GM23338 (cell line): ENCODE results near the gene PACS2. TPM values are rescaled to one million over a fixed set of nuclear protein-coding genes. Genes with fewer than 3 reads are reported as not detected.

Source experiments
- ATAC-seq: fragments of 200-7000 bp; cut with Tn5 transposase; 3 replicates; pipeline ENCODE4 v1.9.1; 2020
- DNase-seq: peaks from one replicate; pipeline ENCODE4 v3.0.0-alpha.2; 2015; ENCODE audit warnings: low spot score
- H2AFZ ChIP-seq: fragments of 200-600 bp; sonication (generic); 2 replicates; pipeline ENCODE4 v1.8.0; 2016; ENCODE audit warnings: antibody characterized with exemption, mild to moderate bottlenecking, moderate library complexity
- H3F3A ChIP-seq: fragments of 200-600 bp; sonication (generic); replicated peaks from 2 replicates; pipeline ENCODE4 v1.8.0; 2017; ENCODE audit warnings: antibody characterized with exemption, mixed run types, low read depth
- H3K27ac ChIP-seq: fragments of 200-600 bp; sonication (generic); 2 replicates; pipeline ENCODE4 v1.6.1; 2016; ENCODE audit warnings: low read depth
- H3K27me3 ChIP-seq: fragments of 200-600 bp; sonication (generic); 2 replicates; pipeline ENCODE4 v1.8.0; 2016; ENCODE audit warnings: mild to moderate bottlenecking, mixed run types, moderate library complexity; ENCODE audit not compliant: insufficient read depth
- H3K36me3 ChIP-seq: fragments of 200-600 bp; sonication (generic); 2 replicates; pipeline ENCODE4 v1.8.0; 2016; ENCODE audit warnings: mild to moderate bottlenecking; ENCODE audit not compliant: insufficient read depth
- H3K4me1 ChIP-seq: fragments of 200-600 bp; sonication (generic); 2 replicates; pipeline ENCODE4 v1.8.0; 2016; ENCODE audit warnings: mild to moderate bottlenecking, moderate library complexity; ENCODE audit not compliant: insufficient read depth
- H3K4me2 ChIP-seq: fragments of 200-600 bp; sonication (generic); 2 replicates; pipeline ENCODE4 v1.7.1; 2017; ENCODE audit warnings: mixed run types
- H3K4me3 ChIP-seq: fragments of 200-600 bp; sonication (generic); 2 replicates; pipeline ENCODE4 v1.6.1; 2016; ENCODE audit warnings: mixed run types
- H3K79me2 ChIP-seq: fragments of 200-600 bp; sonication (generic); replicated peaks from 2 replicates; pipeline ENCODE4 v1.8.0; 2017; ENCODE audit warnings: mild to moderate bottlenecking; ENCODE audit not compliant: insufficient read depth
- H3K9me2 ChIP-seq: fragments of 200-600 bp; sonication (generic); 2 replicates; pipeline ENCODE4 v1.8.0; 2017; ENCODE audit not compliant: insufficient read depth
- H4K20me1 ChIP-seq: fragments of 200-600 bp; sonication (generic); replicated peaks from 2 replicates; pipeline ENCODE4 v1.8.0; 2017; ENCODE audit warnings: mild to moderate bottlenecking; ENCODE audit not compliant: insufficient read depth
- H3K27ac Mint-ChIP-seq: 2 replicates; pipeline ENCODE4 v1.8.0; 2020; ENCODE audit warnings: inconsistent platforms, mild to moderate bottlenecking, moderate library complexity, mixed read lengths
- H3K27me3 Mint-ChIP-seq: 3 replicates; pipeline ENCODE4 v1.8.0; 2022; ENCODE audit warnings: low read depth, mild to moderate bottlenecking, moderate library complexity, mixed read lengths, inconsistent platforms; ENCODE audit not compliant: insufficient read depth, poor library complexity
- H3K36me3 Mint-ChIP-seq: 3 replicates; pipeline ENCODE4 v1.8.0; 2021; ENCODE audit warnings: low read depth, mild to moderate bottlenecking, inconsistent platforms, moderate library complexity, mixed read lengths
- H3K4me1 Mint-ChIP-seq: 3 replicates; pipeline ENCODE4 v1.8.0; 2020; ENCODE audit warnings: mild to moderate bottlenecking, inconsistent platforms, mixed read lengths
- H3K4me3 Mint-ChIP-seq: 3 replicates; pipeline ENCODE4 v1.8.0; 2021; ENCODE audit warnings: moderate library complexity, mild to moderate bottlenecking, inconsistent platforms, mixed read lengths
- H3K9me3 Mint-ChIP-seq: 3 replicates; pipeline ENCODE4 v1.8.0; 2020; ENCODE audit warnings: moderate library complexity, mild to moderate bottlenecking, inconsistent platforms, mixed read lengths
- JUNB ChIP-seq: IDR thresholded peaks from one replicate; pipeline ENCODE4 v1.6.1; 2016; ENCODE audit warnings: antibody characterized with exemption; ENCODE audit not compliant: unreplicated experiment
- NANOG ChIP-seq: IDR thresholded peaks from 2 replicates; pipeline ENCODE4 v1.6.1; 2016; ENCODE audit warnings: antibody characterized with exemption, borderline replicate concordance
- polyA plus RNA-seq: library from polyadenylated mRNA; unstranded; fragments of >200 nt; fragmentation: Nextera tagmentation; extraction: Ambion mirVana; gene quantifications from 2 replicates; pipeline ENCODE4 v1.2.1, GENCODE V29; 2016
- total RNA-seq: library from RNA; depleted of rRNA; stranded (reverse); fragments of >200 nt; shearing (Covaris generic); gene quantifications from 2 replicates; pipeline ENCODE4 v1.2.3, GENCODE V29; 2014
- TF ChIP-seq, protein P1 (sequence below): IDR thresholded peaks from 2 replicates; pipeline ENCODE4 v1.6.1; 2016; ENCODE audit warnings: antibody characterized with exemption
- TF ChIP-seq, protein P2 (sequence below): IDR thresholded peaks from one replicate; pipeline ENCODE4 v1.6.1; 2018; ENCODE audit warnings: antibody characterized with exemption; ENCODE audit not compliant: unreplicated experiment

Gene PACS2
- total and polyA plus RNA-seq, 2 experiments from 2014 or later, result 22.5 to 79.0 TPM

DNA sequence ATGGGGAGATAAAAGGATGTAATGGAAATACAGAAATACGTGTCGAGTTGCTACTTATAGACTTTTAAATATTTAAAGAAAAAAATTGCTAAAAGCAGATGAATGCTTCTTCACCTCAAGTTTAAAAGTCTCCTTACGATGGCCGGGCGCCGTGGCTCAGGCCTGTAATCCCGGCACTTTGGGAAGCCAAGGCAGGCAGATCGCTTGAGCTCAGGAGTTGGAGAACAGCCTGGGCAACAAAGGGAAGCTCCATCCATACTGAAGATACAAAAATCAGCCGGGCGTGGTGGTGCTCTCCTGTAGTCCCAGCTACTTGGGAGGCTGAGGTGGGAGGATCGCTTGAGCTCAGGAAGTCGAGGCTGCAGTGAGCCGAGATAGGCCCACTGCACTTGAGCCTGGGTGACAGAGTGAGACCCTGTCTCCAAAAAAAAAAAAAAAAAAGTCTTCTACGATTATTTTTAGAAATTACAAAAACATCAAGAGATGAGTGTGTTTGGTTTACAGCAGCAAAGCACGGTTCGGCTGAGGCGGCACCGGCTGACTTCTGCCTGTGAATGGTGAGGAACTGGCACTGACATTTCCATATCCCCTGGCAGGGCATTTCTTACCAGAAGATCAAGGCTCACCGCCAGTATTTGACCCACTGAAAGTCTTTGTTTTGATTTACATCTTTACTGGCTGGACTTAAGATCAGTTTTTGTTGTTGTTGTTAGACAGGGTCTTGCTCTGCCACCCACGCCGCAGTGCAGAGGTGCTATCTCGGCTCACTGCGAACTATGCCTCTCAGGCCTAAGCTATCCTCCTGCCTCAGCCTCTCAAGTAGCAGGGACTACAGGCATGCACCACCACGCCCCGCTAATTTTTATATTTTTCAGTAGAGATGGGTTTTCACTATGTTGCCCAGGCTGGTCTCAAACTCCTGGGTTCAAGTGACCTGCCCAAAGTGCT lies 101.2 kb downstream of the PACS2 start:
- H3K4me1 ChIP-seq, result peaks cover 16% of the 10 kb centered on the region; the same call in 1 of the 2 replicates
- peaks cover 7% of the 10 kb centered on the region; the same call in 2 of the 3 replicates for H3K36me3 Mint-ChIP-seq
- no peaks in the 10 kb centered on the region for H3K36me3 ChIP-seq
- peak overlapping the region; percentile 73 for H2AFZ ChIP-seq
- peaks cover 10% of the 10 kb centered on the region for H3K79me2 ChIP-seq
- H3K4me2 ChIP-seq, result peak overlapping the region; percentile 88
- H3K4me3 Mint-ChIP-seq, result peak overlapping the region; percentile 74
- ATAC-seq, result no peak
- H3K27ac ChIP-seq, result no peak overlapping the region
- 0 out of 3 replicates have a peak, but pooled peaks cover 2% of the 10 kb centered on the region for H3K9me3 Mint-ChIP-seq
- DNase-seq, result no peak
- peaks cover 10% of the 10 kb centered on the region for H3K4me1 Mint-ChIP-seq
- peaks cover 12% of the 10 kb centered on the region; the same call in 1 of the 2 replicates for H3F3A ChIP-seq
- H3K27me3 ChIP-seq, result peaks cover 36% of the 10 kb centered on the region
- H3K27ac Mint-ChIP-seq, result no peak overlapping the region
- peak overlapping the region; percentile 68 for H3K4me3 ChIP-seq
- no peaks in the 10 kb centered on the region for H4K20me1 ChIP-seq
- H3K27me3 Mint-ChIP-seq, result peaks cover 43% of the 10 kb centered on the region
- no peaks in the 10 kb centered on the region for H3K9me2 ChIP-seq
- TF ChIP-seq NANOG, result no peak
- TF ChIP-seq, protein P1, sequence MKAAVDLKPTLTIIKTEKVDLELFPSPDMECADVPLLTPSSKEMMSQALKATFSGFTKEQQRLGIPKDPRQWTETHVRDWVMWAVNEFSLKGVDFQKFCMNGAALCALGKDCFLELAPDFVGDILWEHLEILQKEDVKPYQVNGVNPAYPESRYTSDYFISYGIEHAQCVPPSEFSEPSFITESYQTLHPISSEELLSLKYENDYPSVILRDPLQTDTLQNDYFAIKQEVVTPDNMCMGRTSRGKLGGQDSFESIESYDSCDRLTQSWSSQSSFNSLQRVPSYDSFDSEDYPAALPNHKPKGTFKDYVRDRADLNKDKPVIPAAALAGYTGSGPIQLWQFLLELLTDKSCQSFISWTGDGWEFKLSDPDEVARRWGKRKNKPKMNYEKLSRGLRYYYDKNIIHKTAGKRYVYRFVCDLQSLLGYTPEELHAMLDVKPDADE, result no peak
- TF ChIP-seq, protein P2, sequence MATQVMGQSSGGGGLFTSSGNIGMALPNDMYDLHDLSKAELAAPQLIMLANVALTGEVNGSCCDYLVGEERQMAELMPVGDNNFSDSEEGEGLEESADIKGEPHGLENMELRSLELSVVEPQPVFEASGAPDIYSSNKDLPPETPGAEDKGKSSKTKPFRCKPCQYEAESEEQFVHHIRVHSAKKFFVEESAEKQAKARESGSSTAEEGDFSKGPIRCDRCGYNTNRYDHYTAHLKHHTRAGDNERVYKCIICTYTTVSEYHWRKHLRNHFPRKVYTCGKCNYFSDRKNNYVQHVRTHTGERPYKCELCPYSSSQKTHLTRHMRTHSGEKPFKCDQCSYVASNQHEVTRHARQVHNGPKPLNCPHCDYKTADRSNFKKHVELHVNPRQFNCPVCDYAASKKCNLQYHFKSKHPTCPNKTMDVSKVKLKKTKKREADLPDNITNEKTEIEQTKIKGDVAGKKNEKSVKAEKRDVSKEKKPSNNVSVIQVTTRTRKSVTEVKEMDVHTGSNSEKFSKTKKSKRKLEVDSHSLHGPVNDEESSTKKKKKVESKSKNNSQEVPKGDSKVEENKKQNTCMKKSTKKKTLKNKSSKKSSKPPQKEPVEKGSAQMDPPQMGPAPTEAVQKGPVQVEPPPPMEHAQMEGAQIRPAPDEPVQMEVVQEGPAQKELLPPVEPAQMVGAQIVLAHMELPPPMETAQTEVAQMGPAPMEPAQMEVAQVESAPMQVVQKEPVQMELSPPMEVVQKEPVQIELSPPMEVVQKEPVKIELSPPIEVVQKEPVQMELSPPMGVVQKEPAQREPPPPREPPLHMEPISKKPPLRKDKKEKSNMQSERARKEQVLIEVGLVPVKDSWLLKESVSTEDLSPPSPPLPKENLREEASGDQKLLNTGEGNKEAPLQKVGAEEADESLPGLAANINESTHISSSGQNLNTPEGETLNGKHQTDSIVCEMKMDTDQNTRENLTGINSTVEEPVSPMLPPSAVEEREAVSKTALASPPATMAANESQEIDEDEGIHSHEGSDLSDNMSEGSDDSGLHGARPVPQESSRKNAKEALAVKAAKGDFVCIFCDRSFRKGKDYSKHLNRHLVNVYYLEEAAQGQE, result no peak

DNA sequence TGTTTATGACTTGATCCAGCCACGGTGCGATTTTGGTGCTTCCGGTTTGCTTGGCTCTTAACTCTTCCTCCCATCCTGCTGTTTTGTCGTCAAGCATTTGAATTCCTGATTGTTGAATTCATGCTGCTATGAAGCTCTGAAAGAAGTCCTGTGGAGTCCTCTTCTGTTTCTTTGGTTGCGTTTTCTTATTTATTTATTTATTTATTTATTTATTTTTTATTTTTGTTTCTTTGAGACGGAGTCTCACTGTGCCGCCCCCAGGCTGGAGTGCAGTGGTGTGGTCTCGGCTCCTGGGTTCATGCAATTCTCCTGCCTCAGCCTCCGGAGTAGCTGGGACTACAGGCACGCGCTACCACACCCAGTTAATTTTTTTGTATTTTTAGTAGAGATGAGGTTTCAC lies 102.1 kb downstream of the PACS2 start:
- ATAC-seq, result no peak
- Histone ChIP-seq H4K20me1 (no peaks in the 10 kb centered on the region; the same call in 1 of the 2 replicates), H3K79me2 (peaks cover 19% of the 10 kb centered on the region), H3K27ac (no peak overlapping the region), H3K9me2 (no peaks in the 10 kb centered on the region), H3K4me2 (no peak overlapping the region), H3K4me3 (no peak overlapping the region), H2AFZ (no peak overlapping the region), H3F3A (peaks cover 12% of the 10 kb centered on the region; the same call in 1 of the 2 replicates), H3K4me1 (peaks cover 23% of the 10 kb centered on the region; the same call in 1 of the 2 replicates), H3K27me3 (peaks cover 29% of the 10 kb centered on the region), H3K36me3 (no peaks in the 10 kb centered on the region)
- peaks cover 10% of the 10 kb centered on the region for H3K4me1 Mint-ChIP-seq
- TF ChIP-seq JUNB, result no peak
- no peak overlapping the region for H3K4me3 Mint-ChIP-seq
- no peak overlapping the region for H3K27ac Mint-ChIP-seq
- peaks cover 41% of the 10 kb centered on the region for H3K27me3 Mint-ChIP-seq
- no peak for DNase-seq
- H3K36me3 Mint-ChIP-seq, result peaks cover 7% of the 10 kb centered on the region; the same call in 2 of the 3 replicates
- 0 out of 3 replicates have a peak, but pooled peaks cover 2% of the 10 kb centered on the region for H3K9me3 Mint-ChIP-seq
